IPS-18c (cell line): ENCODE results near the gene CTNNA3.

Experiments
- H3K4me3 ChIP-seq: 2 replicates; pipeline ENCODE4 v1.7.0; 2013; ENCODE audit warnings: low read depth, mild to moderate bottlenecking, low read length, moderate library complexity; ENCODE audit not compliant: insufficient read depth
- H3K9me3 ChIP-seq: one replicate; pipeline ENCODE4 v1.6.1; 2013; ENCODE audit warnings: mild to moderate bottlenecking, low read length, moderate library complexity; ENCODE audit not compliant: control insufficient read depth, insufficient read depth

CTNNA3 gene

GRCh38 chr10:66931949-66932343 is 764.0 kb downstream of the CTNNA3 start:
- Histone ChIP-seq H3K4me3 (no peak overlapping the region), H3K9me3 (no peaks in the 10 kb centered on the region)

- H3K4me3 ChIP-seq, result no peak overlapping the region
- no peaks in the 10 kb centered on the region for H3K9me3 ChIP-seq
These were observed 764.6 kb downstream of the CTNNA3 start for GRCh38 chr10:66931340-66931948.

- Histone ChIP-seq H3K9me3 (no peaks in the 10 kb centered on the region), H3K4me3 (no peak overlapping the region)
These were observed 766.6 kb downstream of the CTNNA3 start for GRCh38 chr10:66929375-66929774.

- Histone ChIP-seq H3K4me3 (peak overlapping the region; percentile 45; the same call in 1 of the 2 replicates), H3K9me3 (no peaks in the 10 kb centered on the region)
These were observed 767.2 kb downstream of the CTNNA3 start for GRCh38 chr10:66928776-66929175.

GRCh38 chr10:66927971-66928770 is 767.8 kb downstream of the CTNNA3 start:
- peak overlapping the region; percentile 45 for H3K4me3 ChIP-seq
- H3K9me3 ChIP-seq, result no peaks in the 10 kb centered on the region

GRCh38 chr10:66927251-66927935 is 768.6 kb downstream of the CTNNA3 start:
- peak overlapping the region; percentile 45 for H3K4me3 ChIP-seq
- H3K9me3 ChIP-seq, result no peaks in the 10 kb centered on the region

- Histone ChIP-seq H3K9me3 (no peaks in the 10 kb centered on the region), H3K4me3 (no peak overlapping the region)
These were observed 769.2 kb downstream of the CTNNA3 start for GRCh38 chr10:66926841-66927240.

- Histone ChIP-seq H3K4me3 (peak within 1 kb of the TSS; percentile 31; the same call in 1 of the 2 replicates), H3K9me3 (no peaks in the 10 kb centered on the region)
These were observed 769.9 kb downstream of the CTNNA3 start, which contains the start of gene LRRTM3 for GRCh38 chr10:66925896-66926715. Gene LRRTM3, plus strand, starts transcription at chr10:66926036.

- Histone ChIP-seq H3K9me3 (no peaks in the 10 kb centered on the region), H3K4me3 (0 out of 2 replicates have a peak overlapping the region, but pooled peaks have one; percentile 5)
These were observed 770.6 kb downstream of the CTNNA3 start for GRCh38 chr10:66925373-66925772.

GRCh38 chr10:66924674-66925345 is 771.2 kb downstream of the CTNNA3 start:
- Histone ChIP-seq H3K9me3 (no peaks in the 10 kb centered on the region), H3K4me3 (no peak overlapping the region)

- Histone ChIP-seq H3K4me3 (no peak overlapping the region), H3K9me3 (no peaks in the 10 kb centered on the region)
These were observed 776.7 kb downstream of the CTNNA3 start for GRCh38 chr10:66919248-66919647.

GRCh38 chr10:66917104-66917503 is 778.9 kb downstream of the CTNNA3 start:
- Histone ChIP-seq H3K4me3 (no peak overlapping the region), H3K9me3 (no peaks in the 10 kb centered on the region)

GRCh38 chr10:66916030-66916429 is 780.0 kb downstream of the CTNNA3 start:
- no peak overlapping the region for H3K4me3 ChIP-seq
- H3K9me3 ChIP-seq, result no peaks in the 10 kb centered on the region

GRCh38 chr10:66910671-66911070 is 785.3 kb downstream of the CTNNA3 start:
- H3K4me3 ChIP-seq, result no peak overlapping the region
- no peaks in the 10 kb centered on the region for H3K9me3 ChIP-seq

- no peak overlapping the region for H3K4me3 ChIP-seq
These were observed 803.1 kb downstream of the CTNNA3 start for GRCh38 chr10:66892871-66893270.

GRCh38 chr10:66888237-66888636 is 807.8 kb downstream of the CTNNA3 start:
- no peak overlapping the region for H3K4me3 ChIP-seq
- no peaks in the 10 kb centered on the region for H3K9me3 ChIP-seq

More at GRCh38 chr10:66892871-66893270, 803.1 kb downstream of the CTNNA3 start:
- H3K9me3 ChIP-seq, result no peaks in the 10 kb centered on the region

GRCh38 chr10:66886848-66887247 is 809.1 kb downstream of the CTNNA3 start:
- H3K4me3 ChIP-seq, result no peak overlapping the region

More at GRCh38 chr10:66886848-66887247, 809.1 kb downstream of the CTNNA3 start:
- H3K9me3 ChIP-seq, result no peaks in the 10 kb centered on the region
